GM19372 (cell line): ENCODE measurements around the gene TRIM44.
"Not testable (repeated sequence)": the region's sequence is repeated elsewhere in the genome, so short reads cannot be mapped to it uniquely, and the experiment has no call there.

Experiments
- ATAC-seq: cut with Tn5 transposase; IDR thresholded peaks from one replicate; pipeline ENCODE4 v1.9.1; 2021; ENCODE audit warnings: mild to moderate bottlenecking, low read depth, moderate library complexity; ENCODE audit not compliant: unreplicated experiment

The TRIM44 gene

DNA sequence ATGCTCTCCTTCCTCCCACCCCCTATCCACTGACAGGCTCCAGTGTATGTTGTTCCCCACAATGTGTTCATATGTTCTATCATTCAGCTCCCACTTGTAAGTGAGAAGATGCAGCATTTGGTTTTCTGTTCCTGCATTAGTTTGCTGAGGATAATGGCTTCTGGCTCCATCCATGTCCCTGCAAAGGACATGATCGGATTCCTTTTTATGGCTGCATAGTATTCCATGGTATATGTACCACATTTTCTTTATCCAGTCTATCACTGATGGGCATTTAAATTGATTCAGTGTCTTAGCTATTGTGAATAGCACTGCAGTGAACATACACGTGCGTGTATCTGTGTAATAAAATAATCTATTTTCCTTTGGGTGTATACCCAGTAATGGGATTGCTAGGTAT lies 5.8 kb downstream of the TRIM44 start:
- not testable (repeated sequence) for ATAC-seq

- ATAC-seq, result no peak
Observed at GRCh38 chr11:35671396-35672127, 9.0 kb downstream of the TRIM44 start.

DNA sequence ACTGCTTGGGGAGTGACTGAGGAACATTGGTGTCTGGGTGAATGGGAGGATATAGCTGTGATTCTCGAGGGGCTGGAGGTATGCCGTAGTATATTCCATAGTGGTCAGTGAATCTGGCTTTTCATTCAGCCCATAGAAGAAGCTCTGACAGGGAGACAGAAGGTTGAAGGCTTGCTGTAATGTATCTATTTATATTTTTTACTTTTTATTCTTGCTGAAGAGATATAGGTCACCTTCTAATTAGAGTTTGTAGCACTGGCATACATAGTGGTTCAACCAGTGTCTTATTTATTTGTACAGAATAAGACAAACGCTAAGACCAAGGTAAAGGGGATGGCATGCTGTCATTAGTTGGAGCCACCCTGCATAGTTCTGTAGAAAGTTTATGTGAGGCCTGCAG lies 10.0 kb downstream of the TRIM44 start:
- ATAC-seq, result no peak

GRCh38 chr11:35675901-35676610 lies 13.5 kb downstream of the TRIM44 start:
- ATAC-seq, result peak; percentile 57

DNA sequence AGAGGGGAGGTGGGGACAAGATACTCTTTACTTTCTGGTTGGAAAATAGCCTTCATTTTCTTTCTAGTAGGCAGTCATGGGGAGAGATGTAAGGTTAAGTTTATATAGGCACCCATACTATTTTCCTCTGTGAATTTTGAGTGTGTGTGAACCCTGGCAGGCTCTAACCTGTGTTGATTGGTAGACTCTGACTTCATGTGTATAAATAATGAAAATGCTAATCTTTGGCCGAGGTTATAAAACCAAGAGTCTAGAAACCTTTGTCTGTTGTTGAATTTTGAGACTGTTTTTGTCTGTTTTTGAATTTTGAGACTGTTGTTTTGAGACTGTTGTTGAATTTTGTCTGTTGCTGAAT lies 14.0 kb downstream of the TRIM44 start:
- no peak for ATAC-seq

DNA sequence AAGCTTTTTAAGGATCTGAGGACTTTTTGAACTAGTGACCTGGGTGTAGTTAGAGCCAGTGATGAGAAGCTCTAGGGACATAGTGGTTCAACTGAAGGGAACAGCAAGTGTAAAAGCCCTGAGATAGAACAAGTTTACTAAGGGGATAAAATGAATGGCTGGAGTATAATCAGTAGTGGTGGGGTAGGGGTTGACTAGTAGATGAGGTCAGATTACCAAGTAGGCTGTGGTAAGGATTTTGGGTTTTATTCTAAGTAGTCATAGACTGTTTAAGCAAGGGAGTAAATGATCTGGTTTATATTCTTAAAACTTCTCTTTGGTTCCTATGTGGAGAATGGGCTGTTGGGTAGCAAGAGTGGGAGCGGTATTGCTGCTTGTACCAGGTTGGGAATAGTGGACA lies 15.3 kb downstream of the TRIM44 start:
- no peak for ATAC-seq

DNA sequence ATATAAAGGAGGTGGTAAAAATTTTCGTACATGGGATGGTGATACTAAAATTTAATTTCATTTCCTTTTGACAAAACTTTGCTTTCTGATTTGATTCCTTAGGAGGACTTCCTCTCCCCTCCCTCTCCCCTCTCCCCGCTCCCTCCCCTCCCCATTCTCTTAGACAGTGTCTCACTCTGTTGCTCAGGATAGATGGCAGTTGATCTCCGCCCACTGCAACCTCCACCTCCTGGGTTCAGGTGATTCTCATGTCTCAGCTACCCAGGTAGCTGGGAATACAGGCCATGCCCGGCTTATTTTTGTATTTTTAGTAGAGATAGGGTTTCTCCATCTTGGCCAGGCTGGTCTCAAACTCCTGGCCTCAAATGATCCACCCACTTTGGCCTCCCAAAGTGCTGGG lies 15.9 kb downstream of the TRIM44 start:
- no peak for ATAC-seq

- no peak for ATAC-seq
Observed at GRCh38 chr11:35678975-35679374, 16.4 kb downstream of the TRIM44 start.

- ATAC-seq, result no peak
Observed at GRCh38 chr11:35680506-35680905, 17.9 kb downstream of the TRIM44 start.

DNA sequence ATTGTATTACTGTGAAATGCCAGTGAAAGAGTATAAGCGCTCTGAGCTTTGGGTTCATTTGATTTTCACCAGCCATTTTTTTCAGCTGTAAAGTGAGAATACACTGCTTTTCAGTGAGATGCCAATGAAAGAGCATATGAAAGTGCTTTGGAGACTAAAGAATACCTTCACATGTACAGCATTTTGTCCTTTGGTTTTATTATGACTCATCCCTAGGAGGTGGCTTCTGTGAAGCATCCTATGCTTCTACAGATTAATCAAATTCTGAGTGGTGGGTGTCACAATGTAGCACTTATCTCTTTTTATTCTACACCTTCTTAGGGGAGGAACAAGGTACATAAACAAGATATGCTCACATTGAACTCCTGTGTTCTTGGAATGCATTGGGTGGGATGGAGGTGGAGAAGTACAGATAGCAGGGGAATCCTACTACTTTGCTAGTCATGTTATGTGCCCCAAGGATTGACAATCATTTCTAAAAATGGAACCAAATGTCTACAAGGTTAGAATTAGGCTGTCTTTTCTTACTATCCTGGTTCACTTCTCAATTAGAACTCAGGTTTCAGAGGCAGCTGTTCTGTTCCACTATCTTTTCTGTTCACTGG lies 18.7 kb downstream of the TRIM44 start:
- no peak for ATAC-seq

GRCh38 chr11:35682230-35683173 lies 19.9 kb downstream of the TRIM44 start:
- ATAC-seq, result no peak

GRCh38 chr11:35683728-35684339 lies 21.3 kb downstream of the TRIM44 start:
- peak; percentile 75 for ATAC-seq

- no peak for ATAC-seq
Observed at GRCh38 chr11:35688023-35688422, 25.4 kb downstream of the TRIM44 start.

DNA sequence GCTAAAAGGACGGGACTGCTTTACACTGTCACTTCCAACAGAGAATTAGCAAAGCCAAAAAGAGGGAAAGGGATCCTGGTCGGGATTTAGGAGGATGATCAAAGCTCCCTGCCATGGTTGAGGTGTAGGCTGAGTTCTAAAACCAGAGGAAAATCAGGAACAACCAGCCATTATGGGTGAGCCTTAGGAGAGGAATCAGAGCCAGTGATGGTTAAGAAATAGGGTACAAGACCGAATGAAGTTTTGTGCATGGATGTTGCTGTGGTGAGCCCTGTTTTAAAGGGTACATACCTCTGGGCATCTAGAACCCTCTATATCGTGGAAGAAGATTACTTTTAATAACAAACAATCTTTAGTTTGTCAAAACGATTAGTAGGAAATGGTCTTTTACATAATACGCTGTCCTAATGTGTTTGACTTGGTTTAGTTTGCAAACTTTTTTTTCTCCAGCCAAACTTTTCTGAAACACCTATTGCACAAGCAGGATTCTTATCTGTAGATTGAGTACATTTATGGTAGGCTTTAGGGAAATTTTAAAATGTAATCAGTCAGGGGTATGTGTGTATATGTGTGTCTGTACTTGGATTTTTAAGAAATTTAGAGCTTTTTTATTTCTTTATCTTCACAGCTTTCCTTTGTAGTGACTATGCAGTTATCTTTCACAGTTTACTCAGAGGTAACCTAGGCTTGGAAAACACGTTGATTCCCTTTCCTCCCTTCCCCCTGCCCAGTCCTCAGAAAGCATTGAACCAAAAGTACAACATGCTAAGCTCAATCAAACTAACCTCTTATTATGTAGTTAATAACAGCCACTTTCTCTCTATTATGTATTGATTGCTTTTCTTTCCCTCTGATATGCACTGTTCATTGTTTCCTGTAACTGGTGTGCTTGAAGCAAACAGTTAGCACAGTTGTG lies 26.8 kb downstream of the TRIM44 start:
- ATAC-seq, result no peak

DNA sequence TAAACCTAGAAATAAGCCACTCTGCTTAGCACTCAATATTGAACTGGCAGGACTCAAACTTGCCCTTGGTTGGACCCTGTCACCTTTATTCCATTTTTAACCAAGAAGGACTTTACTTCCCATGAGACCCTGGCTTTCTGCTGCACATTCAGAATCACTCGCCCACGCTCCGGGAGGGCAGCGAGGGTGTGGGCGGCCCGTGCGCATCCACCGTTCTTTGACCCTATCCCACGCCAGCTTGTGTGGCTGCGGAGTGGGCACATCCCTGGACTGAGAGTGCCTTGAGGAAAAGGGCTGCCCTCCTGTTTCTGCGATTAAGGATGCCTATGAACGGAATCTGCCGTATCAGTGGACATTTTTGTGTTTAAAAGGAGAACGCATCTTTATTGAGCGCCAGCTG lies 39.6 kb downstream of the TRIM44 start:
- ATAC-seq, result no peak

- no peak for ATAC-seq
Observed at GRCh38 chr11:35709376-35709775, 46.8 kb downstream of the TRIM44 start.

DNA sequence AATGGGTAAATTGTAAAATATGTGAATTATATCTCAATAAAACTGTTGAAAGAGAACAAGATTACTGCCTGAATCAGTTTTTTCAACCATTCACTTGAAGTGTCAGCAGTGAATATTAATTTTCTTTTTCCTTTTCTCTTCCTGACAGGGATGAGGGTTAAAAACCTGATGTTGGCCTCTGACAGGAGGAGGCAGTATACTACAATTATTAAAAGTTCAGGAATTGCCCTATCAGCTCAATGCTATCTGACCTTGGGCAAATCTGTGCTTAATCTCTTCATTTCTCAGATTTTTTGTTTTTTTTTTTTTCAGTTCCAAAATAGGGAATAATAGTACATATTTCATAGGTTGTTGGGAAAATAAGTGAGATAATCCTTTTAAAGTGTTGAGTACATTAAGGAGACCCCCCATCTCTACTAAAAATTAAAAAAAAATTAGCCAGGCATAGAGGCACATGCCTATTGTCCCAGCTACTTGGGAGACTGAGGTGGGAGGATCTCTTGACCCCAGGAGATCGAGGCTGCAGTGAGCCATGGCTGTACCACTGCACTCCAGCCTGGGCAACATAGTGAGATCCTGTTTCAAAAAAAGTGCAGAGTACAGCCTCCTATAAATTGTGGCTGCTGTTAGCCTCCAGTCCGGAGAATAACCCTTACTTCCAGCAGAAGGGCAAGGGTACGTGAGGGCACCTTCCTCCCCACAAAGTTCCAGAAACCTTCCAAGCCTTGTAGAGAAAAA lies 48.8 kb downstream of the TRIM44 start:
- no peak for ATAC-seq

DNA sequence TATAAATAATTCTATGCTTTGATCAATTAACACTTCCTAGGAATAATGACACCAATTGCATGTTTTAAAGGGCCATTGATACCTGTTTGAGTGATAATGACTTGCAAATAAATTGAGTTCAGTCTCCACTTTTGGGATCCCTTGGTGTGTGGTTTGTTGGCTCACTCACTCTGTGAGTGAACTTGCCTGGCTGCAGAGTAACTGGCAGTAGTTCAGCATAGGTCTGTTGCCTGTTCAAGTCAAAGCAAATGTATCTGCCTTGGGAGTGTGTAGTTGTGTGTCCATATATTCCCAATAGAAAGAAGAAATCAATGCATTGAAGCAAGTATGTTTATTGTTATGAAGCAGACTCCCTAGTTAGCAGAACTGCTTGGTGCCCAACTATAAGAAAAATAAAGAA lies 49.3 kb downstream of the TRIM44 start:
- no peak for ATAC-seq

- ATAC-seq, result no peak
Observed at GRCh38 chr11:35712533-35712932, 50.0 kb downstream of the TRIM44 start.
